Muscle of leg (tissue), 11 donors: ENCODE results near the gene LIX1. TPM values are rescaled to one million over a fixed set of nuclear protein-coding genes. Genes with fewer than 3 reads are reported as not detected.
A peak's percentile ranks its signal among the peaks of the same experiment; 100 is the strongest.

ENCODE experiments used
- DNase-seq: peaks from one replicate; pipeline ENCODE4 v3.0.0; 2013
- H3K27ac ChIP-seq: one replicate; pipeline ENCODE4 v1.5.1; 2013; ENCODE audit warnings: mild to moderate bottlenecking, low read length, control low read depth
- H3K27me3 ChIP-seq: one replicate; pipeline ENCODE4 v1.6.1; 2013; ENCODE audit warnings: low read length; ENCODE audit not compliant: control insufficient read depth, insufficient read depth
- H3K36me3 ChIP-seq: one replicate; pipeline ENCODE4 v1.6.1; 2013; ENCODE audit warnings: low read length; ENCODE audit not compliant: control insufficient read depth, insufficient read depth
- H3K4me1 ChIP-seq: one replicate; pipeline ENCODE4 v1.6.1; 2013; ENCODE audit warnings: low read length; ENCODE audit not compliant: control insufficient read depth, insufficient read depth
- H3K4me3 ChIP-seq: one replicate; pipeline ENCODE4 v1.5.1; 2013; ENCODE audit warnings: low read length, control low read depth
- H3K9me3 ChIP-seq: replicated peaks from 2 replicates; pipeline ENCODE4 v1.6.1; 2013; ENCODE audit warnings: low read depth, low read length; ENCODE audit not compliant: control insufficient read depth
- WGBS: methylation state at CpG from one replicate; pipeline ENCODE4 v1.1.5; 2013; ENCODE audit warnings: missing lambda C conversion rate; ENCODE audit not compliant: insufficient coverage; 5-methylcytosine and 5-hydroxymethylcytosine counted together
- polyA plus RNA-seq, 8 donors: library from polyadenylated mRNA; unstranded; fragments of 120-200 nt; gene quantifications; one replicate each; pipeline versions ENCODE4 v1.2.1 to v1.2.3, GENCODE V29; 2013; ENCODE audit warnings: inconsistent platforms in 1 of 8, low replicate concordance in 1 of 8; ENCODE audit not compliant: insufficient read length in 8 of 8, insufficient read depth in 1 of 8
- total RNA-seq: library from RNA; stranded (reverse); fragments of 120-200 nt; gene quantifications from one replicate; pipeline ENCODE4 v1.2.4, GENCODE V29; 2013

Gene LIX1
- total and polyA plus RNA-seq, 9 donors = 5.1 to 9.5 (median 6.7) TPM

DNA sequence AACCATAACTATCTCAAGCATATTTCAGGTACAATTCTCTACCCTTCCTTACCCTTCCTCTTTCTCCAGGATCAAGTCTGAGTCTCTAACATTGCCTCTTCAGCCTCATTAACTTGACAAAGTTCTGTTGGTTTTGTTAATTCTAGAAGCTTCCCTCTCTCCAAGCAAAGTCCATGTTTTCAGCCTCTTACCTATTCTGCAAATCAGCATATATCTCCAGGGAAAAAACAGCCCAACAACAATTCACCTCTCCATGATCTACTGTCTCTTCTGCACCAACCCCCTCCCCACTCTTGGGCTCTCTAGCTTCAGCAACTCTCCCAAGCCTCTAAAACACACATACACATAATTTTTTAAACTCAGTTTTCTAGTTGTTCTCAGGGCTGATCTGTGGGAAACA is 72.2 kb downstream of the LIX1 start:
- H3K27ac ChIP-seq = peak overlapping the region; percentile 81
- H3K36me3 ChIP-seq = no peaks in the 10 kb centered on the region
- H3K4me3 ChIP-seq = no peak overlapping the region
- H3K4me1 ChIP-seq = peaks cover 21% of the 10 kb centered on the region
- no peaks in the 10 kb centered on the region for H3K9me3 ChIP-seq
- DNase-seq = no peak
- no peaks in the 10 kb centered on the region for H3K27me3 ChIP-seq

DNA sequence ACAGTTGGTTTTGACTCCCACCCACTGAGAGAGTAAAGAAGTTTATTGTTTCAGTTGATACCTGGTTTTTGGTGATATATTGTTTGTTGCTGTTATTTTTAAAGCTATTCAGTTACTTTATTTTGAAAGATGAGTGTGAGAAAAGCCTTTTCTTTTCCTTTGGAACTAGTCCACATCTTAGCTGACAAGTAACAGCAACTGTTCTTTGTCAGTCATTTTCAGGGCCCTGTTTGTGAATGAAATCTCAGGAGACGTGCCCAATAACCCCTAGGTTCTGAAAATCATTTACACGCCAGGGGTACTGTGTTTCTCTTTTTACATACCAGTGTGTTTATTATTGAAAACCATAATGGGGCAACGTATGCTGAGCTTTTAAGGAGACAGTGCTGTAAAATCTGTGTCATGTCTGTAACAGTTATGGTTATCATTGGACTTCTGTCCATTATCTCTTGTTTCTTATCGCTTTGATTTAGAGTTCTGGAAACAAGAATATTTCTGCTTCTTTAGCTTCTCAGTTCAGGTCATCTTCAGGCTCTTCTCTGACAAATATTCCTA is 75.0 kb downstream of the LIX1 start:
- peak overlapping the region; percentile 57 for H3K27ac ChIP-seq
- H3K4me3 ChIP-seq = no peak overlapping the region
- no peak for DNase-seq
- no peaks in the 10 kb centered on the region for H3K9me3 ChIP-seq
- no peaks in the 10 kb centered on the region for H3K36me3 ChIP-seq
- WGBS = 33% methylated on average over 1 of the region's 4 CpGs
- H3K27me3 ChIP-seq = no peaks in the 10 kb centered on the region
- peaks cover 17% of the 10 kb centered on the region for H3K4me1 ChIP-seq

DNA sequence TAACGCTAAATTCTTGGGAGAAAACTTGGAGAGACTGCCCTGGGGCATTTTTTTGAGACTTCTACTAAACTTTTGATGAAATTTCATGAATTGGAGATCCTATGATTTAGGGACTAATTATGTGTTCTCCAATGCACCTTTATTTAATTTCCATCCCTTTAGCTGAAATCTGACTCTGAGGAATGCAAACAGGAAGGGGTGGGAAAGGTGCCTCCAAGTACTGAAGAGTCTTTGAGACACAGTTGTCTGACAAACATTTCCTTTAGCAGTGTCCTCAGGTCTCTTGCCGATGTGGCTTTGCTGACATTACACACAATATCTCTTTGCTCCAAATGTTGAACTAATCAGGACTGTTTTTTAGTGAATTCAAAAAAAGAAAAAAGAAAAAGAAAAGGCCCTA is 76.9 kb downstream of the LIX1 start:
- no peak overlapping the region for H3K27ac ChIP-seq
- H3K4me3 ChIP-seq = no peak overlapping the region
- H3K4me1 ChIP-seq = peaks cover 16% of the 10 kb centered on the region
- WGBS = no CpG with 5 or more reads among the region's 2 CpGs
- H3K36me3 ChIP-seq = no peaks in the 10 kb centered on the region
- H3K27me3 ChIP-seq = no peaks in the 10 kb centered on the region
- DNase-seq = no peak
- H3K9me3 ChIP-seq = no peaks in the 10 kb centered on the region

DNA sequence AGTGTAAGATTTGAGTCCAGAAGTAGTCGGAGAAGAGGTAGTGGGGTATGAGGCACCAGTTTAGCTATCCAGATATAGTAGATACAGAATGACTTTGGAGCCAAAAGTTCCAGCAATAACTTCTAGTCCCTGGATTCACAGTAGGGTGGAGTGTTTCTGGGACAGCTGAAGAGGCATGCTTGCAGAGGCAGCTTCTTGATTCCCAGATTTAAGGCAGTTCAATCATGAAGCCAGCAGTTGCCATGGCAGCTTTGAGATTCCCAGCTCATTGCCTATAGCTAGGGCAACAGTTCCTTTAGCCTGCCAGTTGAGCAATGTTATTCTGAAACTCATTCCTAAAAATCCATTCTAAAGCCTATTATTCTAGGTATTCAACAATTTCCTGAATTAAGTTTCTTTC is 79.2 kb downstream of the LIX1 start:
- DNase-seq = peak; percentile 28
- Histone ChIP-seq H3K9me3 (peaks cover 3% of the 10 kb centered on the region), H3K4me1 (peaks cover 16% of the 10 kb centered on the region), H3K4me3 (no peak overlapping the region), H3K36me3 (no peaks in the 10 kb centered on the region), H3K27me3 (no peaks in the 10 kb centered on the region), H3K27ac (peak overlapping the region; percentile 31)
- no CpG with 5 or more reads among the region's 1 CpG for WGBS

DNA sequence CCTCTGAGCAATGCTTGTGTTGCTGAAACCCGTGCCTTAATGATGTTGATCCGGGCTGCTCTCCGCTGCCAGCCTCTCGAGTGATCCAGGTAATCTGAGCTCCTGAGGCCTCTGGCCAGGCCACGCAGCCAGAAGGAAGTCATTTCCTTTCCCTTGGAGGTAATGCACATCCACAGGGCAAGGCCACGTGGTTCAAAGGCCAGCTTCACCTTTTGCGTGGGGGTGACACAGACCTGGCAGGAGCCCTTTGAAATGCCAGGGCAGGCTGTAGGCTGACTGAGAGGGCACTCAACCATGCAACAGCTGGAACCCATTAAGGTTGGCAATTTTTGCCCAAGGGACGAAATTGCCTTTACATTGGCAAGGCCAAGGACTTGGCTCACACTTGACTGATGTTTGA is 80.4 kb downstream of the LIX1 start:
- no peaks in the 10 kb centered on the region for H3K27me3 ChIP-seq
- WGBS = 19% methylated on average over 8 of the region's 8 CpGs
- peaks cover 3% of the 10 kb centered on the region for H3K9me3 ChIP-seq
- no peak overlapping the region for H3K4me3 ChIP-seq
- H3K36me3 ChIP-seq = no peaks in the 10 kb centered on the region
- H3K27ac ChIP-seq = peak overlapping the region; percentile 20
- peaks cover 16% of the 10 kb centered on the region for H3K4me1 ChIP-seq
- DNase-seq = peak; percentile 20

DNA sequence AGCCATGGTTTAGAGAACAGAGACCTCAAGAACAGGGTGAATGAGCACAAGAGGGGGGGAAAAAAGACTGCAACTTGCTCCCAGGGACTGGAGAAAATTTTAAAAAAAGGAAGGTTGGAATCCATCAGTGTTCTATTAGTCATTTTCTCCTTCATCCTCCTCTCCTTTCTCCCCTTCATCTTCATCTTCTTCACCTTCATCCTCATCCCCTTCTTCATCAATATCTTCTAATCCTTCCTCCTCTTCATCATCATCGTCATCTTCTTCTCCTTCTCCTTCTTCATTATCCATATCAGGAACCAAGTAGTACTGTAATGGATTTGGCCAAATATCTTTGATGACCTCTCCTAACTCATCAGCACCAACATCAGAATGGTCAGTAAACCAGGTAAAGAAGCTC is 86.1 kb downstream of the LIX1 start:
- H3K27me3 ChIP-seq = no peaks in the 10 kb centered on the region
- H3K9me3 ChIP-seq = peaks cover 3% of the 10 kb centered on the region
- no peaks in the 10 kb centered on the region for H3K36me3 ChIP-seq
- H3K4me1 ChIP-seq = no peaks in the 10 kb centered on the region
- no peak for DNase-seq
- no peak overlapping the region for H3K27ac ChIP-seq
- no peak overlapping the region for H3K4me3 ChIP-seq
- WGBS = no CpG with 5 or more reads among the region's 1 CpG

DNA sequence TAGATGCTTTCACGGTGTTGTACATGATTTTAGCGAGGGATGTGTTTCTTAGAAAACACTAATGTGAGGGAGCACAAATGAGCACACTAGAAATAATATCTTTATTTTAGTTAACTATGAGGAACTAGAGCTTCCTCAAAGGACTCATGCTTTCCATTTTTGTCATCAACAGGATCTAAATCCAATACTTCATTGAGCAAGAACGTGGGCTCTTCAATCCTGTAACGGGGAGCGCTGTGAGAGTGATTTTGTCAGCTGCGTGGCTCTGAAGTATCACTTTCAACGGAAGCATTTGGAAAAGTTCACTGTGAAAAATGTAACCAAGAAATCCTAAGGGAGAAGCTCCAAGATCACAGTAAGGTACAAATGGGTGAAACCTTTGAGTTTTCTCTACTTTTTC is 93.2 kb downstream of the LIX1 start:
- H3K9me3 ChIP-seq = no peaks in the 10 kb centered on the region
- DNase-seq = peak; percentile 78
- WGBS = 30% methylated on average over 2 of the region's 7 CpGs
- peak overlapping the region; percentile 77 for H3K27ac ChIP-seq
- peaks cover 5% of the 10 kb centered on the region for H3K4me1 ChIP-seq
- H3K27me3 ChIP-seq = no peaks in the 10 kb centered on the region
- H3K4me3 ChIP-seq = no peak overlapping the region
- no peaks in the 10 kb centered on the region for H3K36me3 ChIP-seq

DNA sequence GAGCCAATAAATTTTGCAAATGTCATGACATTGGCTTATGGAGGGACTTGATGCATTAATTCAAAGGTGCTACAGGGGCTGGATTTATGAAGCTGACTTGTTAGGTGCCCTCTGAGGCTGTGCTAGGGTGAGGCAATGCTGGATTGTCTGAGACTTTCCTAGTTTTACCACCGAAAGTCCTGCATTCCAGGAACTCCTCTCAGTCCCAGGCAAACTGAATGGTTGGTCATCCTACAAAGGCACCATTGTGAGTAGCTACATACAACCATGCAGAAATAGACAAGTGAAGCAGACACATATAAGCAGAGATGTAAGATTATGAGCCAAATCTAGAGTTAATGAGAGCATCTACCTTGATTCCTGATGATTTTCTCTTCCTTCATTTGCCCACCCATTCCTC is 95.3 kb downstream of the LIX1 start:
- WGBS = no CpG with 5 or more reads among the region's 1 CpG
- H3K27ac ChIP-seq = no peak overlapping the region
- H3K4me1 ChIP-seq = peaks cover 13% of the 10 kb centered on the region
- no peaks in the 10 kb centered on the region for H3K9me3 ChIP-seq
- no peaks in the 10 kb centered on the region for H3K27me3 ChIP-seq
- no peaks in the 10 kb centered on the region for H3K36me3 ChIP-seq
- no peak overlapping the region for H3K4me3 ChIP-seq
- DNase-seq = no peak

DNA sequence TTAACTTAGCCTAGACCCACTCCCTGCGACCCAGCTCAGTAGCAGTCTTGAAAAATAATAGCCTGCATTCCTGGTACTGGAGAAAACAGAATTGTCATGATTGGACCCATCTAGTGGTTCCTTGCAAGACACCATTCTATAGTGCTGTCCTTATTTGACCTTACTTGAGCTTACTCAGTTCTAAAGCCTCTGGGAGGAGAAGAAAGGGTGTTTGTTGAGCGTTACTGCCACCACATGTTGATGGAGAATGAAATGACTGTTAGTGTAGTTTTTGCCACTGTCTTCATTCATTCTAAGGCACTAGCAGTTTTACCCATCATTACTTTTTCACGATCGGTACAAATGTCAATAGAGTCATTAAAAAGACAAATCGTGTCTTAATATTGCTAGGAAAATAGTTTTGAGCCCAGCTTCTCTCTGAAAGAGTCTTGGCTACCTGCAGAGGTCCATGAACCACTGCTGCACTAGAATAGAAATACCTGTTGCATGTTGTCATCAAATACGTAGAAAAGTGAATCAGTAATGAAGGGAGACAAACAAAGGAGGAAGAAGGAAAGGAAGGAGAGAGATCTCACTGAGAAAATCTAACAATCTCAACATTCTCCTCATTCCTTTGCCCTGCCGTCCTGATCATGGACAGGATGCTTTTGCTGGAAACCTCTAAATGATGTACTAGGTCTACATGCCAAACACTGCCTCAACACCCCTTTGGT is 96.0 kb downstream of the LIX1 start:
- whole genome bisulfite sequencing = 88% methylated on average over 1 of the region's 7 CpGs
- Histone ChIP-seq H3K27ac (no peak overlapping the region), H3K27me3 (no peaks in the 10 kb centered on the region), H3K36me3 (no peaks in the 10 kb centered on the region), H3K9me3 (no peaks in the 10 kb centered on the region), H3K4me1 (peaks cover 13% of the 10 kb centered on the region), H3K4me3 (no peak overlapping the region)
- DNase-seq = no peak

DNA sequence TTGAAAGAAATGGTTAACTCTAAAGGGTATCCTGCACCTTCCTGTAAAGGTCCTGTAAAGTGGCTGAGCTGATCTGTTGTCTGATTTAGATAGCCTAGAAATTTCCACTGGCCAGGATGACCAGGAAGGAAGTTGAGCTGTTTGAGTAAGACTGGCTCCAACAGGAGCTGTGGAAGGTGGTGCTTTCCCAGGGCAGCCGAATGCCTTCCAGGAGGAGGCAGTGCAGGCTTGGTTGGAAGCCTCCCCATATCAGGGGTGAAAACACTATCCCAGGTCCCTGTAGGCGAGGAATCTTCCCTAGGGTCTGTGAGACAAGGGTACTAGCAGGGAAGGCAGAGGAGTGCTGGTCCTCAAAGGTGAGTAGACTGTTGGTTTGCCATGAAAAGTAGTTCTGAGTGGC is 98.4 kb downstream of the LIX1 start:
- Histone ChIP-seq H3K9me3 (no peaks in the 10 kb centered on the region), H3K4me1 (peaks cover 8% of the 10 kb centered on the region), H3K27ac (no peak overlapping the region), H3K4me3 (no peak overlapping the region), H3K36me3 (no peaks in the 10 kb centered on the region), H3K27me3 (no peaks in the 10 kb centered on the region)
- 86% methylated on average over 1 of the region's 2 CpGs for WGBS
- DNase-seq = no peak

DNA sequence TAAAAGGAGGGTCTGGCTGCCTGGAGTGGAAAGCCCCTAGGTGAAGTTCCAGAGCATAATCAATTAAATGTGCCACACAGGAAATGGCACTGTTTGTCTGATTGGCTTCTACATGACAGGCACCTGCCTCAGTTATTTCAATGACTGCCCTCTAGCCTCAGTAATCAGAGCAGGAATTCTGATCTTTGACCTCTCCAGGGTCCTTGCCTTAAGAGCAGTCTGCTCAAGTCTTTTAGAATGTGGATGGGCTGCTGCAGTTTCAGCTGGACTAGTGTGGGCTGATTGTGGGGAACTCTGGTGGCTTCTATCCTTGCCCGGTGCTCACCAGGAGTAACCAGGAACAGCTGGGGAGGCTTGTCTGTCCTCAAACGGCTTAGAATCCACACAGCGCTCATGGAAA is 98.9 kb downstream of the LIX1 start:
- 83% methylated on average over 1 of the region's 3 CpGs for WGBS
- no peak overlapping the region for H3K27ac ChIP-seq

More for the DNA sequence above, 98.9 kb downstream of the LIX1 start:
- DNase-seq = no peak
- Histone ChIP-seq H3K9me3 (no peaks in the 10 kb centered on the region), H3K4me1 (peaks cover 8% of the 10 kb centered on the region), H3K4me3 (no peak overlapping the region), H3K36me3 (no peaks in the 10 kb centered on the region), H3K27me3 (no peaks in the 10 kb centered on the region)
